ENCODE results near the gene HHEX. TPM values are rescaled to one million over a fixed set of nuclear protein-coding genes. Genes with fewer than 3 reads are reported as not detected.

Gene HHEX
- total RNA-seq, 1 donor from 2014 or later = not detected

DNA sequence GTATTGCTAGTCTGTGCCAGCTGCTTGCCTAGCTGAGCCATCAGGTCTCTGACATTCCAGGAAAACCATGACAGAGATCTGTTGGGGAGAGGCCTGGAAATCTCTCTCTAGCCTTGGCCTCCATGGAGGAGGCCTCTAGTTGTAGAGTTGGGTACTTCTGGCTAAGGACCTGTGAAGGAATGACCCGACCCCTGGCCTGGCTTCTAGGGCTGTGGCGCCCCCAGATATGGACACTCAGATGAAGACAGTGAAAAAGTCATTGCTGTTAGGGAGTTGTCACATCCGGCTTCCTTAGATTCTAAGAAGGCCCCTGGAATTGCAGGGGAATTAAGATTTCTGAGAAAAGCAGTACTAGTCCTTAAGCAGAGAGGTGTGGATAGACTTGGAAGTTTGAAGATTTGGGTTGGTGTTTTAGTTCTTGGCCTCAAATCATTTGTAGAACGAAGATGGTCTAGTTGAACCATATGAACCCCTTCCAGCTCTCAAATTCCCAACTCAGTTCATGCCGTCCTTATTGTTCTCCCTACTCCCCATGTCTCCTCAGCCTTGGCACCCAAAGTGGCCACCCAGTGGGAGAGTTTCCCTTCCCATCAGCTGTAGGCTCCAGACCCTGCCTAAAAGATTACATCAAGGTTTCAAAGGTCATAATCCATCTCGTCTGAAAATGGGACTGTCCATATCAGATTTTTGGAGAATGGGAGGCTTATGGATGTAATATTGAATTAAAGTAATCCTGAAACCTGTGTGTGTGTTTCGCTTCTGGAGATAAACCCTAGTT is 7.0 kb downstream of the HHEX start:
- peaks cover 24% of the 10 kb centered on the region for H3K27me3 Mint-ChIP-seq (ENCODE audit: unreplicated experiment)
- peak overlapping the region; percentile 57 for H3K4me3 Mint-ChIP-seq (ENCODE audit: unreplicated experiment)
- peaks cover 4% of the 10 kb centered on the region for H3K4me1 Mint-ChIP-seq (ENCODE audit: low read depth, unreplicated experiment)
- H3K27ac Mint-ChIP-seq (ENCODE audit: unreplicated experiment) = no peak overlapping the region
- no peaks in the 10 kb centered on the region for H3K36me3 Mint-ChIP-seq (ENCODE audit: unreplicated experiment)
- TF ChIP-seq, protein P1, sequence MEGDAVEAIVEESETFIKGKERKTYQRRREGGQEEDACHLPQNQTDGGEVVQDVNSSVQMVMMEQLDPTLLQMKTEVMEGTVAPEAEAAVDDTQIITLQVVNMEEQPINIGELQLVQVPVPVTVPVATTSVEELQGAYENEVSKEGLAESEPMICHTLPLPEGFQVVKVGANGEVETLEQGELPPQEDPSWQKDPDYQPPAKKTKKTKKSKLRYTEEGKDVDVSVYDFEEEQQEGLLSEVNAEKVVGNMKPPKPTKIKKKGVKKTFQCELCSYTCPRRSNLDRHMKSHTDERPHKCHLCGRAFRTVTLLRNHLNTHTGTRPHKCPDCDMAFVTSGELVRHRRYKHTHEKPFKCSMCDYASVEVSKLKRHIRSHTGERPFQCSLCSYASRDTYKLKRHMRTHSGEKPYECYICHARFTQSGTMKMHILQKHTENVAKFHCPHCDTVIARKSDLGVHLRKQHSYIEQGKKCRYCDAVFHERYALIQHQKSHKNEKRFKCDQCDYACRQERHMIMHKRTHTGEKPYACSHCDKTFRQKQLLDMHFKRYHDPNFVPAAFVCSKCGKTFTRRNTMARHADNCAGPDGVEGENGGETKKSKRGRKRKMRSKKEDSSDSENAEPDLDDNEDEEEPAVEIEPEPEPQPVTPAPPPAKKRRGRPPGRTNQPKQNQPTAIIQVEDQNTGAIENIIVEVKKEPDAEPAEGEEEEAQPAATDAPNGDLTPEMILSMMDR (IDR thresholded peaks at IDR 0.05; ENCODE audit: partially characterized antibody, unreplicated experiment) = no peak
- DNase-seq = no peak
- H3K9me3 Mint-ChIP-seq (ENCODE audit: unreplicated experiment) = peaks cover 4% of the 10 kb centered on the region

DNA sequence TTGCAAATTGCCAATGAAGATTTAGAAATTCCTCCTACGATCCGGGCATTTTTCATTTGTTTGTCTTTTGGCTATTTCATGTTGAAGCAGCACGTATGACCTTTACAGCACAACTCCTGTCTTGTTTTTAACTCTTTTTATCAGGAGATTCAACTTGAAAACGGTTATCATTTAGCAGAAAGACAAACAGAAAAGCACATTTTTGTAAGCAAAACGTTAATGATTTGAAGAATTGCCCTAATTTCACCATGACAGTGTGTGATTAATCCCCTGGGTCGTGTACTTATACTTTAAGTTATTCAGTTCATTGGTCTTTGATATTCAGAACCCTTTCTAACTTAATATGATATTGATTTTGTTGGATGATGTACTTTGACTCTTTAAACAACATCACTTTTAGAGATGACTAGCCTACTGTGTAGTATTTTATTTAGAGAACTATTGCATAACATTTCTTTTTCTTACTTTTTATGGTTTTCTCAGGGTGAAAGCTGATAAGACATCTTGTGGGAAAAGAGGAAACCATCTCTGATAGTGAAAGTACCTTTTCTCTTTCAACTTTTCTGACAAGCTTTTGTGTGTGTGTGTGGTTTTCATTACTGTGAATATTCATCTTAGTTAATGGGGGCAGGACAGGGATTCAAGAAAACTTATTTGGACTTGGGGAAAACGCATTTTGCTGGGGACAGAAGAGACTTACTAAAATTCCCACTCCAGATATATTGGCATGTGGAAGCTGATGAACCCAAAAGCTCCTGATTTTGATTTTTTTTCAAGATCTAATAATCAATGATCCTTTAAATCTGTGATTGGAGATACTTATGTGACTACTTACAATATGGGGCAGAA is 8.1 kb downstream of the HHEX start:
- H3K27me3 Mint-ChIP-seq (ENCODE audit: unreplicated experiment) = peaks cover 18% of the 10 kb centered on the region
- TF ChIP-seq, protein P1 (IDR thresholded peaks at IDR 0.05; ENCODE audit: partially characterized antibody, unreplicated experiment) = no peak
- H3K4me3 Mint-ChIP-seq (ENCODE audit: unreplicated experiment) = no peak overlapping the region
- no peaks in the 10 kb centered on the region for H3K4me1 Mint-ChIP-seq (ENCODE audit: low read depth, unreplicated experiment)
- no peak overlapping the region for H3K27ac Mint-ChIP-seq (ENCODE audit: unreplicated experiment)
- no peak for DNase-seq
- no peaks in the 10 kb centered on the region for H3K36me3 Mint-ChIP-seq (ENCODE audit: unreplicated experiment)
- no peaks in the 10 kb centered on the region for H3K9me3 Mint-ChIP-seq (ENCODE audit: unreplicated experiment)

DNA sequence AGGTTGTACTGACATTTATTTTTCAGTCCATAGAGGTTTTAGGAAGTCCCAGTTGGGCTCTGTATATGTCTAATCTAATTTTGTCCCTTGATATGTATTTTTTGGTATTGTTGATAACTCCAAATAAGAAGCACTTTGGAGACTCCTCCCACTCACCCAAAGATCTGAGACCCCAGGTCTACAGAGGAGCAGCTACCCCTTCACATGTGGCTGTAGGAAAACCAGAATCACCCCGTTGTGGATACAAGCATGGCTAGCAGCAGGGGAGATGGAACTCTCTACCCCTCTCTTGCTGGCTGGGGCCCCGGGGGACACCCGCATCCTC is 9.4 kb downstream of the HHEX start:
- peak overlapping the region; percentile 82 for H3K4me3 Mint-ChIP-seq (ENCODE audit: unreplicated experiment)
- peaks cover 20% of the 10 kb centered on the region for H3K27me3 Mint-ChIP-seq (ENCODE audit: unreplicated experiment)
- TF ChIP-seq, protein P1 (IDR thresholded peaks at IDR 0.05; ENCODE audit: partially characterized antibody, unreplicated experiment) = no peak
- no peak overlapping the region for H3K27ac Mint-ChIP-seq (ENCODE audit: unreplicated experiment)
- no peak for DNase-seq
- no peaks in the 10 kb centered on the region for H3K36me3 Mint-ChIP-seq (ENCODE audit: unreplicated experiment)
- no peaks in the 10 kb centered on the region for H3K9me3 Mint-ChIP-seq (ENCODE audit: unreplicated experiment)
- H3K4me1 Mint-ChIP-seq (ENCODE audit: low read depth, unreplicated experiment) = no peaks in the 10 kb centered on the region

DNA sequence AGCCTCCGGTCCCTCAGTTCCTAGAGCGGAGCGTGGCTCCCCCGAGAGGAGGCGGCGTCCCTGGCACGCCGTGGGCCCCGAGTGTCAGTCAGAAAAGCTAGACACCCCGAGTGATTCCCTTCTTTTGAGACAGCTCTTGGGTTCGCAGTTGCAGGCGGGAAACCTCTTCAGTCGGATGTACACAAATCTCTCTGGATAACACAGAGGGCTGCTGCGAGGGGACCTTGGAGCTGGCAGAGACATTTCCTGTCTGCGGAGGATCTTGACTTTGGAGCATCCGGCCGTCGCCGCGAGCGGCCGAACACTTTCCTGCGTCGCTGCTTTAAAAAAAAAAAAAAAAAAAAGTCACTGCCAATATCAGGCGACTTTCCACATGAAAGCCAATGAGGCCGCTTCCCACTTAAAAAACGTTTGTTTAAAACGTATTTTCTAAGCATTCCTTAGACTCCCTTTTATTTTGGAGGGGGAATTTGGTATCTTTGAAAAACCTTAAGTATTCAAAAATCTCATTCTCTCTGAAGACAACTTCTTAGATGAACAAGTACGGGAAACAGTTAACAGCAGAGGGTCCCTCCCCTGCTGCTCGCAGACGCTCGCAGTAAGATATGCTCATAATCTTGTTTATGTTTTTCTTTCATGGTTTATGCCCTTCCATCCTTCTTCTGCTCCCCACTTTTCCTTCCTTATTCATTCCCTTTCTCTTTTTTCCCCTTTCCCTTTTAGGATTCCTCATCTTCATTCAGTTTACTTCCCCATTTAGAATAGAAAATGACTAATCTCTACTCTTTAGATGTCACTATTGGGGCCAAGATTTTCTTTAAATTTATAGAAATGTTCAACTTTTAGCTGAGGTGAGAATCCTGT is 10.0 kb downstream of the HHEX start:
- Mint-ChIP-seq H3K27me3 (ENCODE audit: unreplicated experiment) (peaks cover 20% of the 10 kb centered on the region), H3K27ac (ENCODE audit: unreplicated experiment) (no peak overlapping the region), H3K9me3 (ENCODE audit: unreplicated experiment) (no peaks in the 10 kb centered on the region), H3K4me3 (ENCODE audit: unreplicated experiment) (peak overlapping the region; percentile 82), H3K36me3 (ENCODE audit: unreplicated experiment) (no peaks in the 10 kb centered on the region), H3K4me1 (ENCODE audit: low read depth, unreplicated experiment) (no peaks in the 10 kb centered on the region)
- peak; percentile 48 for DNase-seq
- TF ChIP-seq, protein P1 (IDR thresholded peaks at IDR 0.05; ENCODE audit: partially characterized antibody, unreplicated experiment) = no peak
